HepG2 (cell line): ENCODE results near the gene TMEM269. TPM values are rescaled to one million over a fixed set of nuclear protein-coding genes. Genes with fewer than 3 reads are reported as not detected.

Experiments
- CSRNP2 ChIP-seq: sonication (generic); formaldehyde crosslinking; conservative IDR thresholded peaks from 2 replicates; pipeline ENCODE4 v1.8.0; 2022; ENCODE audit warnings: low read depth, missing genetic modification reagents
- DMTF1 ChIP-seq: sonication (generic); formaldehyde crosslinking; IDR thresholded peaks from 2 replicates; pipeline ENCODE4 v1.4.0; 2020; ENCODE audit warnings: mild to moderate bottlenecking, missing genetic modification reagents
- ETS1 ChIP-seq: sonication (generic); formaldehyde crosslinking; IDR thresholded peaks from 2 replicates; pipeline ENCODE4 v1.4.0; 2020; ENCODE audit warnings: missing genetic modification reagents
- GABPB1 ChIP-seq: IDR thresholded peaks from 2 replicates; pipeline ENCODE4 v1.6.1; 2016; ENCODE audit warnings: mild to moderate bottlenecking, missing genetic modification reagents, moderate library complexity, missing compliant biosample characterization
- GTF3A ChIP-seq: sonication (generic); formaldehyde crosslinking; conservative IDR thresholded peaks from 2 replicates; pipeline ENCODE4 v1.4.0; 2020; ENCODE audit warnings: mild to moderate bottlenecking, missing genetic modification reagents
- HBP1 ChIP-seq: IDR thresholded peaks from 2 replicates; pipeline ENCODE4 v1.6.1; 2016; ENCODE audit warnings: low read depth, control low read depth
- IKZF4 ChIP-seq: sonication (generic); formaldehyde crosslinking; IDR thresholded peaks from 2 replicates; pipeline ENCODE4 v1.5.1; 2020; ENCODE audit warnings: borderline replicate concordance, mild to moderate bottlenecking, low read depth, missing genetic modification reagents; ENCODE audit errors: not compliant biosample characterization
- KDM5B ChIP-seq: sonication (generic); formaldehyde crosslinking; IDR thresholded peaks from 2 replicates; pipeline ENCODE4 v1.4.0; 2020; ENCODE audit warnings: missing genetic modification reagents, mild to moderate bottlenecking, borderline replicate concordance
- MED1 ChIP-seq: sonication (generic); formaldehyde crosslinking; IDR thresholded peaks from 2 replicates; pipeline ENCODE4 v1.4.0; 2020; ENCODE audit warnings: missing genetic modification reagents
- MYC ChIP-seq: sonication (generic); formaldehyde crosslinking; IDR thresholded peaks from 2 replicates; pipeline ENCODE4 v1.9.0; 2021; ENCODE audit warnings: missing genetic modification reagents, borderline replicate concordance
- MYPOP ChIP-seq: sonication (generic); formaldehyde crosslinking; IDR thresholded peaks from 2 replicates; pipeline ENCODE4 v1.8.1; 2023; ENCODE audit warnings: mild to moderate bottlenecking, moderate library complexity, missing genetic modification reagents
- PAX8 ChIP-seq: sonication (generic); formaldehyde crosslinking; IDR thresholded peaks from 2 replicates; pipeline ENCODE4 v1.8.0; 2022; ENCODE audit warnings: mild to moderate bottlenecking, missing genetic modification reagents, borderline replicate concordance
- PHF5A ChIP-seq: IDR thresholded peaks from one replicate; pipeline ENCODE4 v1.6.1; 2018; ENCODE audit warnings: low read depth, missing genetic modification reagents; ENCODE audit not compliant: unreplicated experiment
- SIX1 ChIP-seq: sonication (generic); formaldehyde crosslinking; IDR thresholded peaks from 2 replicates; pipeline ENCODE4 v1.4.0; 2020; ENCODE audit warnings: missing genetic modification reagents, borderline replicate concordance
- SKI ChIP-seq: fragments of 450-650 bp; IDR thresholded peaks from one replicate; pipeline ENCODE4 v1.6.1; 2018; ENCODE audit warnings: mild to moderate bottlenecking; ENCODE audit not compliant: partially characterized antibody
- SMAD9 ChIP-seq: sonication (generic); formaldehyde crosslinking; IDR thresholded peaks from 2 replicates; pipeline ENCODE4 v1.5.1; 2020; ENCODE audit warnings: mild to moderate bottlenecking, missing genetic modification reagents
- ZC3H13 ChIP-seq: sonication (generic); formaldehyde crosslinking; IDR thresholded peaks from 2 replicates; pipeline ENCODE4 v1.8.1; 2023; ENCODE audit warnings: mild to moderate bottlenecking, missing genetic modification reagents, moderate library complexity
- ZNF362 ChIP-seq: sonication (generic); formaldehyde crosslinking; IDR thresholded peaks from 2 replicates; pipeline ENCODE4 v1.4.0; 2020; ENCODE audit warnings: missing genetic modification reagents, mild to moderate bottlenecking, borderline replicate concordance
- ZNF629 ChIP-seq: sonication (generic); formaldehyde crosslinking; conservative IDR thresholded peaks from 2 replicates; pipeline ENCODE4 v1.5.0; 2020; ENCODE audit warnings: missing genetic modification reagents
- polyA plus RNA-seq, 8 experiments: library from polyadenylated mRNA; depleted of rRNA in 3 of 8; stranded (reverse) in 7 of 8; unstranded in 1 of 8; fragments of >200 nt; fragmentation: Illumina TruSeq in 4 of 8; extraction: Trizol in 4 of 8; gene quantifications; 2 replicates each; pipeline versions ENCODE4 v1.2.1 to v1.2.3, GENCODE V29; 2011 to 2016; ENCODE audit warnings: low read depth in 4 of 8, missing spikeins in 1 of 8, mixed read lengths in 1 of 8; ENCODE audit not compliant: insufficient read depth in 1 of 8
- total RNA-seq, 5 experiments: library from RNA; depleted of rRNA; stranded (reverse); fragments of >200 nt; fragmentation: Illumina TruSeq; extraction: Trizol; gene quantifications; 2 replicates each; pipeline ENCODE4 v1.2.3, GENCODE V29; 2016; ENCODE audit warnings: low read depth in 1 of 5

The TMEM269 gene
- total and polyA plus RNA-seq, 2 of the 13 experiments (the other 11 are each of a cell fraction or from before 2014, with no cell fraction given): 0.15 to 0.21 TPM

GRCh38 chr1:42816585-42817439 is 32.0 kb downstream of the TMEM269 start, which contains the start of the genes ERMAP and SVBP (continued):
- TF ChIP-seq IKZF4 (CRISPR knock-in tag) (no peak), GABPB1 (CRISPR knock-in tag) (peak; percentile 71; the same call in 1 of the 2 replicates), KDM5B (peak; percentile 58; the same call in 1 of the 2 replicates), MYPOP (CRISPR knock-in tag) (no peak), DMTF1 (no peak), GTF3A (CRISPR knock-in tag) (no peak), SMAD9 (CRISPR knock-in tag) (no peak), MYC (peak; percentile 40; the same call in 1 of the 2 replicates), PHF5A (CRISPR knock-in tag) (peak; percentile 50), MED1 (CRISPR knock-in tag) (no peak; the same call in 1 of the 2 replicates), ETS1 (CRISPR knock-in tag) (no peak), ZNF362 (no peak), HBP1 (CRISPR knock-in tag) (no peak), PAX8 (CRISPR knock-in tag) (0 out of 2 replicates have a peak, but pooled peaks have one; percentile 79), SIX1 (CRISPR knock-in tag) (no peak), ZNF629 (peak; percentile 90), CSRNP2 (CRISPR knock-in tag) (no peak), SKI (no peak), ZC3H13 (peak; percentile 76; the same call in 1 of the 2 replicates)
